H1 (cell line): Measurements from ENCODE around the gene SNTG2. TPM values are rescaled to one million over a fixed set of nuclear protein-coding genes. Genes with fewer than 3 reads are reported as not detected.

Experiments
- CTCF ChIA-PET: fragments of 300-600 bp; sonication (Branson Sonifier 250); formaldehyde crosslinking; loops from one replicate; lab custom pipeline; 2021; ENCODE audit not compliant: partially characterized antibody; lab: Charles Lee
- POLR2A ChIA-PET: fragments of 300-600 bp; sonication (Branson Sonifier 250); formaldehyde crosslinking; loops from one replicate; lab custom pipeline; 2021; ENCODE audit warnings: inconsistent platforms; ENCODE audit not compliant: partially characterized antibody; lab: Charles Lee
- DNase-seq, 2 experiments: peaks; one replicate each; pipeline versions ENCODE4 v3.0.0 to v3.0.0-alpha.2; 2010 to 2022; ENCODE audit warnings: low spot score in 2 of 2, low read depth in 1 of 2, mixed read lengths in 1 of 2
- FAIRE-seq: peaks from 2 replicates; lab custom pipeline; 2011; peaks lifted over from hg19 to GRCh38; lab: Jason Lieb, UNC
- H2AFZ ChIP-seq: 2 replicates; pipeline ENCODE4 v1.8.1; 2012; ENCODE audit warnings: low read length, inconsistent platforms
- H2AK5ac ChIP-seq: 2 replicates; pipeline ENCODE4 v1.6.1; 2013; ENCODE audit warnings: low read depth, low read length
- H2BK120ac ChIP-seq: replicated peaks from 2 replicates; pipeline ENCODE3; 2013; ENCODE audit warnings: low read depth, low read length, inconsistent platforms
- H2BK12ac ChIP-seq: 2 replicates; pipeline ENCODE4 v1.6.1; 2013; ENCODE audit warnings: low read depth, low read length
- H2BK15ac ChIP-seq: 2 replicates; pipeline ENCODE4 v1.6.1; 2013; ENCODE audit warnings: low read length
- H2BK20ac ChIP-seq: 2 replicates; pipeline ENCODE4 v1.6.1; 2013; ENCODE audit warnings: low read length
- H2BK5ac ChIP-seq: 2 replicates; pipeline ENCODE4 v1.6.1; 2013; ENCODE audit warnings: low read depth, low read length
- H3K14ac ChIP-seq: 2 replicates; pipeline ENCODE4 v1.6.1; 2013; ENCODE audit warnings: inconsistent platforms; ENCODE audit not compliant: insufficient read length
- H3K18ac ChIP-seq: 2 replicates; pipeline ENCODE4 v1.6.1; 2013; ENCODE audit warnings: low read length; ENCODE audit errors: extremely low read depth
- H3K23ac ChIP-seq: 2 replicates; pipeline ENCODE4 v1.6.1; 2013; ENCODE audit warnings: inconsistent platforms; ENCODE audit not compliant: insufficient read length
- H3K23me2 ChIP-seq: 2 replicates; pipeline ENCODE4 v1.6.1; 2013; ENCODE audit warnings: low read depth, low read length
- H3K27ac ChIP-seq: 2 replicates; pipeline ENCODE4 v1.6.1; 2011; ENCODE audit warnings: low read depth, low read length, inconsistent platforms
- H3K27me3 ChIP-seq, 4 experiments: replicated peaks in 1 of 4; 1 replicate in 1 of 4; 2 replicates in 3 of 4; pipeline versions ENCODE4 v1.6.1 to v1.8.1; 2011 to 2013; ENCODE audit warnings: low read length in 3 of 4, mild to moderate bottlenecking in 3 of 4, inconsistent platforms in 2 of 4, mixed read lengths in 2 of 4, moderate library complexity in 1 of 4; ENCODE audit not compliant: control insufficient read depth in 3 of 4, insufficient read depth in 3 of 4; ENCODE audit errors: extremely low read depth in 1 of 4
- H3K36me3 ChIP-seq, 4 experiments: 2 replicates each; pipeline versions ENCODE4 v1.6.1 to v1.8.1; 2011 to 2013; ENCODE audit warnings: mild to moderate bottlenecking in 4 of 4, low read length in 3 of 4, moderate library complexity in 2 of 4, control low read depth in 1 of 4, inconsistent platforms in 1 of 4; ENCODE audit not compliant: insufficient read depth in 4 of 4, control insufficient read depth in 2 of 4
- H3K4ac ChIP-seq: replicated peaks from 2 replicates; pipeline ENCODE3; 2013; ENCODE audit warnings: low read length, low read depth, mixed read lengths, inconsistent platforms; ENCODE audit not compliant: insufficient read length
- H3K4me1 ChIP-seq, 4 experiments: replicated peaks in 1 of 4; 1 replicate in 1 of 4; 2 replicates in 3 of 4; pipeline versions ENCODE4 v1.6.1 to v1.8.1; 2011 to 2013; ENCODE audit warnings: low read length in 3 of 4, inconsistent platforms in 2 of 4, mixed read lengths in 1 of 4; ENCODE audit not compliant: insufficient read depth in 4 of 4, control insufficient read depth in 3 of 4
- H3K4me2 ChIP-seq, 2 experiments: 2 replicates each; pipeline versions ENCODE4 v1.6.1 to v1.8.1; 2011 to 2013; ENCODE audit warnings: low read depth in 2 of 2, low read length in 2 of 2, control low read depth in 1 of 2, inconsistent platforms in 1 of 2, mild to moderate bottlenecking in 1 of 2; ENCODE audit not compliant: insufficient read depth in 1 of 2
- H3K4me3 ChIP-seq, 4 experiments: fragments of 200-600, 300-600 bp in 1 of 4; sonication (generic), shearing (Covaris generic), sonication (Bioruptor Twin) in 1 of 4; 2 replicates each; pipeline versions ENCODE4 v1.5.1 to v1.8.1; 2011 to 2016; ENCODE audit warnings: low read length in 4 of 4, low read depth in 3 of 4, control low read depth in 2 of 4, inconsistent platforms in 2 of 4, mild to moderate bottlenecking in 2 of 4, mixed read lengths in 1 of 4, moderate library complexity in 1 of 4; ENCODE audit not compliant: insufficient read depth in 2 of 4; ENCODE audit errors: extremely low read depth in 1 of 4
- H3K56ac ChIP-seq: replicated peaks from 2 replicates; pipeline ENCODE3; 2013; ENCODE audit warnings: low read depth, mild to moderate bottlenecking, mixed read lengths, low read length, inconsistent platforms; ENCODE audit not compliant: insufficient read length
- H3K79me1 ChIP-seq: 2 replicates; pipeline ENCODE4 v1.6.1; 2013; ENCODE audit warnings: low read depth, low read length, control low read depth
- H3K79me2 ChIP-seq, 2 experiments: 2 replicates each; pipeline versions ENCODE4 v1.6.1 to v1.8.1; 2012 to 2013; ENCODE audit warnings: low read length in 2 of 2, mild to moderate bottlenecking in 2 of 2, inconsistent platforms in 1 of 2; ENCODE audit not compliant: insufficient read depth in 2 of 2, control insufficient read depth in 1 of 2
- H3K9ac ChIP-seq, 4 experiments: replicated peaks in 1 of 4; 1 replicate in 1 of 4; 2 replicates in 3 of 4; pipeline versions ENCODE4 v1.6.1 to v1.8.1; 2011 to 2013; ENCODE audit warnings: low read depth in 3 of 4, low read length in 3 of 4, control low read depth in 2 of 4, mild to moderate bottlenecking in 2 of 4, moderate library complexity in 2 of 4, inconsistent platforms in 1 of 4; ENCODE audit errors: extremely low read depth in 1 of 4
- H3K9me3 ChIP-seq, 2 experiments: 2 replicates each; pipeline versions ENCODE4 v1.6.1 to v1.8.1; 2012 to 2013; ENCODE audit warnings: mild to moderate bottlenecking in 2 of 2, moderate library complexity in 2 of 2, control low read depth in 1 of 2, inconsistent platforms in 1 of 2, low read depth in 1 of 2, low read length in 1 of 2, mixed read lengths in 1 of 2; ENCODE audit not compliant: insufficient read depth in 2 of 2
- H4K20me1 ChIP-seq, 2 experiments: replicated peaks in 1 of 2; 2 replicates each; pipeline versions ENCODE3 to v1.8.1; 2011 to 2013; ENCODE audit warnings: inconsistent platforms in 2 of 2, low read length in 2 of 2, mild to moderate bottlenecking in 1 of 2; ENCODE audit not compliant: insufficient read depth in 2 of 2, control insufficient read depth in 1 of 2
- H4K5ac ChIP-seq: 2 replicates; pipeline ENCODE4 v1.6.1; 2013; ENCODE audit warnings: low read length, low read depth, mixed read lengths, inconsistent platforms; ENCODE audit not compliant: insufficient read length
- H4K8ac ChIP-seq: 2 replicates; pipeline ENCODE4 v1.8.0; 2013; ENCODE audit warnings: mild to moderate bottlenecking, moderate library complexity, low read length, inconsistent platforms; ENCODE audit not compliant: insufficient read depth; ENCODE audit errors: extremely low read depth
- H4K91ac ChIP-seq: replicated peaks from 2 replicates; pipeline ENCODE3; 2013; ENCODE audit warnings: low read length, mixed read lengths, inconsistent platforms; ENCODE audit not compliant: insufficient read length
- BACH1 ChIP-seq: IDR thresholded peaks from 2 replicates; pipeline ENCODE4 v1.6.1; 2012; ENCODE audit warnings: low read length, improper control_type of control experiment
- BRCA1 ChIP-seq: IDR thresholded peaks from 2 replicates; pipeline ENCODE4 v1.6.1; 2012; ENCODE audit warnings: low read depth, low read length, improper control_type of control experiment
- GABPA ChIP-seq: IDR thresholded peaks from 2 replicates; pipeline ENCODE4 v1.6.1; 2011; ENCODE audit warnings: mild to moderate bottlenecking, low read length, moderate library complexity, borderline replicate concordance; ENCODE audit not compliant: insufficient read depth
- GTF2F1 ChIP-seq: IDR thresholded peaks from 2 replicates; pipeline ENCODE4 v1.6.1; 2012; ENCODE audit warnings: low read depth, low read length, improper control_type of control experiment, borderline replicate concordance
- HDAC2 ChIP-seq, 2 experiments: fragments of 300-600 bp in 1 of 2; sonication (generic) in 1 of 2; IDR thresholded peaks; 2 replicates each; pipeline ENCODE4 v1.6.1; 2011 to 2012; ENCODE audit warnings: low read depth in 2 of 2, low read length in 2 of 2, mild to moderate bottlenecking in 2 of 2, moderate library complexity in 2 of 2, borderline replicate concordance in 1 of 2, inconsistent platforms in 1 of 2
- NRF1 ChIP-seq: IDR thresholded peaks from 2 replicates; pipeline ENCODE4 v1.6.1; 2011; ENCODE audit warnings: mild to moderate bottlenecking, low read depth, low read length, improper control_type of control experiment
- SIN3A ChIP-seq, 2 experiments: IDR thresholded peaks in 1 of 2; conservative IDR thresholded peaks in 1 of 2; 2 replicates each; pipeline ENCODE4 v1.6.1; 2011 to 2012; ENCODE audit warnings: low read length in 2 of 2, improper control_type of control experiment in 1 of 2, low read depth in 1 of 2, mild to moderate bottlenecking in 1 of 2
- SUZ12 ChIP-seq: fragments of 200-600 bp; sonication (generic); IDR thresholded peaks from 2 replicates; pipeline ENCODE4 v1.6.1; 2012; ENCODE audit warnings: mild to moderate bottlenecking, inconsistent platforms, low read length, moderate library complexity, mixed read lengths
- WGBS, 2 experiments: shearing (Covaris generic) in 1 of 2; methylation state at CpG; one replicate each; pipeline versions ENCODE4 v1.1.6 to v1.1.7; 2013 to 2015; ENCODE audit warnings: low lambda C conversion rate in 2 of 2, mixed read lengths in 2 of 2, inconsistent platforms in 1 of 2, low coverage in 1 of 2, missing lambda C conversion rate in 1 of 2; ENCODE audit not compliant: insufficient replicate concordance in 2 of 2, insufficient coverage in 1 of 2, insufficient read length in 1 of 2; ENCODE audit errors: extremely low coverage in 1 of 2, missing lambda C conversion rate in 1 of 2; 5-methylcytosine and 5-hydroxymethylcytosine counted together
- polyA plus RNA-seq, 7 experiments: library from polyadenylated mRNA; depleted of rRNA in 3 of 7; stranded (reverse) in 5 of 7; unstranded in 2 of 7; fragments of >200 nt in 5 of 7; fragments of 200-250 nt in 2 of 7; gene quantifications; 1 replicate in 5 of 7; 2 replicates in 1 of 7; 4 replicates in 1 of 7; pipeline versions ENCODE4 v1.2.1 to v1.2.3, GENCODE V29; 2011 to 2013; ENCODE audit warnings: missing spikeins in 2 of 7, mixed read lengths in 2 of 7
- total RNA-seq: library from RNA; stranded (reverse); fragmentation: NEBNext Ultra II Directional; extraction: Animal tissue kit (Norgen Biotek cat#: 25700); gene quantifications from 2 replicates; pipeline ENCODE4 v1.2.1, GENCODE V29; 2021
- TF ChIP-seq, protein P1 (sequence below): IDR thresholded peaks from 2 replicates; pipeline ENCODE4 v1.6.1; 2012; ENCODE audit warnings: inconsistent platforms

SNTG2 gene
- total and polyA plus RNA-seq, 2 of the 8 experiments (the other 6 are each of a cell fraction or from before 2014, with no cell fraction given), result 6.6 to 18.1 TPM

DNA sequence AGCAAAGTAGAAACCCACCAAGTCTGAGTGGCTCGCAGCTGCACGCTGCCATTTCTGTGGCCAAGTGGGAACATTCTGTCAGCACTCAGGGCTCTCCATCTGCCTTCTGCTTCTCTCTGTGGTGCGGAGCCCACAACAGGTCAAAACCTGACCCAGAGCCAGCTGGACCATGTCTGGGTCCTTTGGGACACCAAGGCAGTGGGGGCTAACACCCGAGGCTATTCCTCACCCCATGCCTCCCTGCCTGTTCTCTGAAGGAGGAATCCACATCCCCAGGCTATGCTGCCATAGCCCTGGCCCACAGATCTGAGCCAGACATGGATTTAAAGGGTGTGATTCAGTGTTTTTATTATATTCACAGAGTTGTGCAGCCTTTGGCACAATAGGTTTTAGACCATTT lies 86.4 kb downstream of the SNTG2 start:
- Histone ChIP-seq H2BK120ac (no peak overlapping the region), H2AFZ (no peak overlapping the region), H3K4ac (no peak overlapping the region), H3K14ac (no peak overlapping the region), H2BK20ac (no peak overlapping the region), H3K4me3 (no peak overlapping the region), H3K79me1 (peaks cover 8% of the 10 kb centered on the region; the same call in 1 of the 2 replicates), H4K5ac (no peak overlapping the region), H3K9me3 (peaks cover 0 to 5% of the 10 kb centered on the region in 2 experiments; a peak in 2 of 4 replicates), H3K36me3 (peaks cover 0 to 6% (median 2%) of the 10 kb centered on the region in 4 experiments; a peak in 2 of 8 replicates), H3K79me2 (peaks cover 8 to 71% of the 10 kb centered on the region in 2 experiments), H2AK5ac (no peak overlapping the region), H2BK5ac (no peak overlapping the region), H3K9ac (no peak overlapping the region), H3K4me1 (peaks cover 3 to 10% (median 6%) of the 10 kb centered on the region in 4 experiments; a peak in 4 of 7 replicates), H3K27ac (no peak overlapping the region), H3K23me2 (no peaks in the 10 kb centered on the region), H3K23ac (no peak overlapping the region), H3K56ac (no peak overlapping the region), H4K20me1 (peaks cover 5 to 9% of the 10 kb centered on the region in 2 experiments), H2BK12ac (0 out of 2 replicates have a peak overlapping the region, but pooled peaks have one; percentile 4), H4K91ac (no peak overlapping the region), H3K18ac (no peak overlapping the region), H3K27me3 (no peaks in the 10 kb centered on the region; a peak in 1 of 7 replicates), H2BK15ac (no peak overlapping the region), H3K4me2 (no peak overlapping the region), H4K8ac (no peak overlapping the region)
- FAIRE-seq, result no peak
- ChIA-PET POLR2A (no interaction called here), CTCF (interaction anchor here (0.9 to 1.3 kb wide), 3 partner anchors 10 to 104 kb away, joined by 4 to 5 read pairs (median 4); no protein-coding TSS in a partner anchor)
- no peak for TF ChIP-seq HDAC2 (IDR thresholded peaks at IDR 0.05; ENCODE audit: borderline replicate concordance in 1 of 2, low read depth in 2 of 2, low read length in 2 of 2)
- no peak for TF ChIP-seq SIN3A (conservative IDR thresholded peaks at IDR 0.05 in 1 of 2, IDR thresholded peaks at IDR 0.05 in 1 of 2; ENCODE audit: low read depth in 1 of 2, low read length in 2 of 2)
- no peak for TF ChIP-seq GTF2F1
- no peak for TF ChIP-seq BACH1
- TF ChIP-seq NRF1, result no peak
- no peak for TF ChIP-seq BRCA1
- no peak for TF ChIP-seq SUZ12
- TF ChIP-seq, protein P1, sequence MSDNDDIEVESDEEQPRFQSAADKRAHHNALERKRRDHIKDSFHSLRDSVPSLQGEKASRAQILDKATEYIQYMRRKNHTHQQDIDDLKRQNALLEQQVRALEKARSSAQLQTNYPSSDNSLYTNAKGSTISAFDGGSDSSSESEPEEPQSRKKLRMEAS, result no peak
- TF ChIP-seq GABPA, result no peak
- DNase-seq, result no peak
- 94% methylated on average over 4 of the region's 4 CpGs; no CpG with 5 or more reads in 1 of the 2 experiments for WGBS, 2 experiments
